HepG2 (cell line): ENCODE measurements around the gene FAM124A. TPM values are rescaled to one million over a fixed set of nuclear protein-coding genes. Genes with fewer than 3 reads are reported as not detected.

Experiments used
- ATAC-seq: fragments of 200-7000 bp; cut with Tn5 transposase; 3 replicates; pipeline ENCODE4 v1.9.1; 2020; ENCODE audit warnings: mild to moderate bottlenecking, moderate library complexity
- BruUV-seq: library from RNA; stranded (reverse); fragments of 400-500 nt; replicated peaks from 2 replicates; lab custom pipeline; 2021; lab: Mats Ljungman, UMichigan
- CTCF ChIA-PET: fragments of 300-600 bp; formaldehyde crosslinking; extraction: SDS; loops from one replicate; lab custom pipeline; 2021; ENCODE audit warnings: low total read pairs, inconsistent platforms, low intra/inter-chr PET ratio; lab: Yijun Ruan, JAX
- POLR2A ChIA-PET: fragments of 350-600 bp; sonication (Branson Sonifier 250); formaldehyde crosslinking; loops from one replicate; lab custom pipeline; 2020; ENCODE audit warnings: antibody characterized with exemption, inconsistent platforms; lab: Yijun Ruan, JAX
- DNase-seq: peaks from one replicate; pipeline ENCODE4 v3.0.0-alpha.2; 2015; ENCODE audit warnings: low spot score
- FAIRE-seq: peaks from 3 replicates; lab custom pipeline; 2011; peaks lifted over from hg19 to GRCh38; lab: Jason Lieb, UNC
- H2AFZ ChIP-seq: one replicate; pipeline ENCODE4 v1.6.1; 2011; ENCODE audit warnings: low read length, inconsistent platforms
- H3K27ac ChIP-seq: fragments of 300-600 bp; 3 replicates; pipeline ENCODE4 v1.8.0; 2011; ENCODE audit warnings: mixed run types, mild to moderate bottlenecking, mixed read lengths, low read length, inconsistent platforms; ENCODE audit not compliant: insufficient read depth; ENCODE audit errors: extremely low read length
- H3K27me3 ChIP-seq, 2 experiments: fragments of 200-600 bp in 1 of 2; 2 replicates in 1 of 2; 3 replicates in 1 of 2; pipeline versions ENCODE4 v1.6.0 to v1.8.0; 2011; ENCODE audit warnings: low read length in 2 of 2, mild to moderate bottlenecking in 2 of 2, moderate library complexity in 2 of 2, inconsistent platforms in 1 of 2; ENCODE audit not compliant: insufficient read depth in 2 of 2, control insufficient read depth in 1 of 2
- H3K36me3 ChIP-seq, 2 experiments: fragments of 200-600 bp in 1 of 2; replicated peaks in 1 of 2; 2 replicates in 1 of 2; 3 replicates in 1 of 2; pipeline versions ENCODE4 v1.5.1 to v1.8.0; 2011; ENCODE audit warnings: low read length in 2 of 2, inconsistent platforms in 1 of 2; ENCODE audit not compliant: insufficient read depth in 2 of 2, control insufficient read depth in 1 of 2
- H3K4me1 ChIP-seq: 2 replicates; pipeline ENCODE4 v1.5.1; 2012; ENCODE audit warnings: low read length, inconsistent platforms; ENCODE audit not compliant: insufficient read depth
- H3K4me2 ChIP-seq: 2 replicates; pipeline ENCODE4 v1.6.0; 2011; ENCODE audit warnings: low read depth, low read length, inconsistent platforms
- H3K4me3 ChIP-seq, 3 experiments: fragments of 200-600 bp in 1 of 3; sonication (generic), shearing (Covaris generic) in 1 of 3; replicated peaks in 1 of 3; 2 replicates each; pipeline ENCODE4 v1.5.1; 2011 to 2016; ENCODE audit warnings: low read length in 3 of 3, inconsistent platforms in 2 of 3, low read depth in 2 of 3, mild to moderate bottlenecking in 2 of 3, control low read depth in 1 of 3, mixed read lengths in 1 of 3; ENCODE audit not compliant: insufficient read depth in 1 of 3
- H3K79me2 ChIP-seq: one replicate; pipeline ENCODE4 v1.6.1; 2011; ENCODE audit warnings: low read length, inconsistent platforms; ENCODE audit not compliant: insufficient read depth
- H3K9ac ChIP-seq: 2 replicates; pipeline ENCODE4 v1.6.0; 2011; ENCODE audit warnings: mild to moderate bottlenecking, low read depth, low read length, inconsistent platforms; ENCODE audit not compliant: insufficient read depth
- H3K9me3 ChIP-seq: 2 replicates; pipeline ENCODE4 v1.5.1; 2012; ENCODE audit warnings: mild to moderate bottlenecking, low read length
- H4K20me1 ChIP-seq: 2 replicates; pipeline ENCODE4 v1.6.0; 2011; ENCODE audit warnings: inconsistent platforms, mild to moderate bottlenecking, low read length, moderate library complexity; ENCODE audit not compliant: insufficient read depth
- ATAD3A ChIP-seq: sonication (generic); formaldehyde crosslinking; IDR thresholded peaks from 2 replicates; pipeline ENCODE4 v1.4.0; 2020; ENCODE audit warnings: missing genetic modification reagents
- ATF7 ChIP-seq, 2 experiments: fragments of 450-650 bp in 1 of 2; sonication (generic) in 1 of 2; formaldehyde crosslinking in 1 of 2; IDR thresholded peaks; 2 replicates each; pipeline versions ENCODE4 v1.4.0 to v1.6.1; 2016 to 2020; ENCODE audit warnings: antibody characterized with exemption in 1 of 2, mild to moderate bottlenecking in 1 of 2, missing genetic modification reagents in 1 of 2
- CCDC6 ChIP-seq: sonication (generic); formaldehyde crosslinking; IDR thresholded peaks from 2 replicates; pipeline ENCODE4 v1.8.1; 2022; ENCODE audit warnings: mild to moderate bottlenecking, missing genetic modification reagents, moderate library complexity
- EHMT2 ChIP-seq: fragments of 200-600 bp; sonication (generic); IDR thresholded peaks from 2 replicates; pipeline ENCODE4 v1.7.0; 2017; ENCODE audit warnings: antibody characterized with exemption, low read depth, low read length, borderline replicate concordance
- HNRNPH1 ChIP-seq: fragments of 200-400 bp; formaldehyde crosslinking; optimal IDR thresholded peaks from 2 replicates; pipeline ENCODE3; 2017; ENCODE audit warnings: mild to moderate bottlenecking, low read depth, low read length
- NFKB2 ChIP-seq: sonication (generic); formaldehyde crosslinking; IDR thresholded peaks from 2 replicates; pipeline ENCODE4 v1.4.0; 2020; ENCODE audit warnings: missing genetic modification reagents, borderline replicate concordance
- RAD51 ChIP-seq: fragments of 450-650 bp; IDR thresholded peaks from 2 replicates; pipeline ENCODE4 v1.6.1; 2016; ENCODE audit warnings: borderline replicate concordance
- RBM22 ChIP-seq: fragments of 200-400 bp; formaldehyde crosslinking; optimal IDR thresholded peaks from 2 replicates; pipeline ENCODE3; 2017; ENCODE audit warnings: mild to moderate bottlenecking, low read length, moderate library complexity
- SATB2 ChIP-seq: sonication (generic); formaldehyde crosslinking; IDR thresholded peaks from 2 replicates; pipeline ENCODE4 v1.5.0; 2020; ENCODE audit warnings: missing genetic modification reagents
- TCF12 ChIP-seq, 2 experiments: fragments of 450-650 bp in 1 of 2; sonication (generic) in 1 of 2; formaldehyde crosslinking in 1 of 2; IDR thresholded peaks; 2 replicates each; pipeline versions ENCODE4 v1.6.1 to v1.8.0; 2017 to 2022; ENCODE audit warnings: antibody characterized with exemption in 1 of 2, mild to moderate bottlenecking in 1 of 2, missing genetic modification reagents in 1 of 2, moderate library complexity in 1 of 2
- TSC22D2 ChIP-seq: sonication (generic); formaldehyde crosslinking; IDR thresholded peaks from 2 replicates; pipeline ENCODE4 v1.5.1; 2020; ENCODE audit warnings: missing genetic modification reagents, mild to moderate bottlenecking, borderline replicate concordance
- ZNF20 ChIP-seq: sonication (generic); formaldehyde crosslinking; IDR thresholded peaks from 2 replicates; pipeline ENCODE4 v1.4.0; 2020; ENCODE audit warnings: mild to moderate bottlenecking, moderate library complexity, missing genetic modification reagents
- ZNF382 ChIP-seq: sonication (generic); formaldehyde crosslinking; IDR thresholded peaks from 2 replicates; pipeline ENCODE4 v1.5.0; 2020; ENCODE audit warnings: missing genetic modification reagents, mild to moderate bottlenecking, borderline replicate concordance
- ZNF567 ChIP-seq: sonication (generic); formaldehyde crosslinking; IDR thresholded peaks from 2 replicates; pipeline ENCODE4 v1.8.1; 2023; ENCODE audit warnings: mild to moderate bottlenecking, missing genetic modification reagents, borderline replicate concordance
- ZNF616 ChIP-seq: sonication (generic); formaldehyde crosslinking; IDR thresholded peaks from 2 replicates; pipeline ENCODE4 v1.5.0; 2020; ENCODE audit warnings: low read depth, mild to moderate bottlenecking, missing genetic modification reagents
- ZNF772 ChIP-seq: sonication (generic); formaldehyde crosslinking; IDR thresholded peaks from 2 replicates; pipeline ENCODE4 v1.5.0; 2020; ENCODE audit warnings: mild to moderate bottlenecking, missing genetic modification reagents
- in situ Hi-C: cut with HindIII; loops from 2 replicates; pipeline ENCODE4 v1.10.0; 2017; ENCODE audit warnings: low pct_unique_long_range_greater_than_20kb; ENCODE audit not compliant: extremely low pct_ligation_motif_present
- intact Hi-C: fragments of 100-400 bp; cut with micrococcal nuclease; formaldehyde crosslinking; loops from one replicate; pipeline ENCODE4 v1.10.0; 2022; ENCODE audit not compliant: unreplicated experiment
- polyA plus RNA-seq, 8 experiments: library from polyadenylated mRNA; depleted of rRNA in 3 of 8; stranded (reverse) in 7 of 8; unstranded in 1 of 8; fragments of >200 nt; fragmentation: Illumina TruSeq in 4 of 8; extraction: Trizol in 4 of 8; gene quantifications; 2 replicates each; pipeline versions ENCODE4 v1.2.1 to v1.2.3, GENCODE V29; 2011 to 2016; ENCODE audit warnings: low read depth in 4 of 8, missing spikeins in 1 of 8, mixed read lengths in 1 of 8; ENCODE audit not compliant: insufficient read depth in 1 of 8
- total RNA-seq, 5 experiments: library from RNA; depleted of rRNA; stranded (reverse); fragments of >200 nt; fragmentation: Illumina TruSeq; extraction: Trizol; gene quantifications; 2 replicates each; pipeline ENCODE4 v1.2.3, GENCODE V29; 2016; ENCODE audit warnings: low read depth in 1 of 5
- TF ChIP-seq, protein P1 (sequence below): sonication (generic); formaldehyde crosslinking; IDR thresholded peaks from 2 replicates; pipeline ENCODE4 v1.5.0; 2020; ENCODE audit warnings: mild to moderate bottlenecking, missing genetic modification reagents
- TF ChIP-seq, protein P2 (sequence below): sonication (generic); formaldehyde crosslinking; IDR thresholded peaks from 2 replicates; pipeline ENCODE4 v1.4.0; 2020; ENCODE audit warnings: mild to moderate bottlenecking, missing genetic modification reagents
- TF ChIP-seq, protein P3 (sequence below): sonication (generic); formaldehyde crosslinking; IDR thresholded peaks from 2 replicates; pipeline ENCODE4 v1.4.0; 2020; ENCODE audit warnings: missing genetic modification reagents, borderline replicate concordance

Gene FAM124A
- total and polyA plus RNA-seq, 2 of the 13 experiments (the other 11 are each of a cell fraction or from before 2014, with no cell fraction given): not detected

DNA sequence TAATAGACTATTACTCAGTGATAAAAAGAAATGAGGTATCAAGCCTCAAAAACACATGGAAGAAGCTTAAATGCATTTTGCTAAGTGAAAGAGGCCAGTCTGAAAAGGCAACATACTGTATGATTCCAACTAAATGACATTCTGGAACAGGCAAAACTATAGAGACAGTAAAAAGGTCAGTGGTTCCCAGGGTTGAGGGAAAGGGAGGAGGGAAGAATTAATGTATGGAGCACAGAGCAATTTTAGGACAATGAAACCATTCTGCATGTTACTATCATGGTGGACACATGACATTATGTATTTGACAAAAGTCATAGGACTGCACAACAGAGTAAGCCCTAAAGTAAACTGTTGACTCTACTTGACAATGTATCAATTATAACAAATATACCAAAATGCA, 111.6 kb downstream of the FAM124A start:
- no TSS peak for BruUV-seq
- no peak for DNase-seq
- ChIA-PET CTCF (no interaction called here), POLR2A (no interaction called here)
- TF ChIP-seq SATB2 (no peak), ZNF382 (CRISPR knock-in tag) (no peak), NFKB2 (CRISPR knock-in tag) (no peak), ZNF772 (no peak), HNRNPH1 (no peak), ZNF567 (no peak), ATF7 (IDR thresholded peaks at IDR 0.05) (no peak), ATF7 (CRISPR knock-in tag; IDR thresholded peaks at IDR 0.05) (no peak), CCDC6 (CRISPR knock-in tag) (no peak), TSC22D2 (no peak), TCF12 (IDR thresholded peaks at IDR 0.05) (no peak), TCF12 (CRISPR knock-in tag; IDR thresholded peaks at IDR 0.05) (no peak), EHMT2 (no peak), RAD51 (no peak), ATAD3A (CRISPR knock-in tag) (no peak), RBM22 (no peak), ZNF20 (CRISPR knock-in tag) (no peak), ZNF616 (no peak)
- TF ChIP-seq, protein P1, sequence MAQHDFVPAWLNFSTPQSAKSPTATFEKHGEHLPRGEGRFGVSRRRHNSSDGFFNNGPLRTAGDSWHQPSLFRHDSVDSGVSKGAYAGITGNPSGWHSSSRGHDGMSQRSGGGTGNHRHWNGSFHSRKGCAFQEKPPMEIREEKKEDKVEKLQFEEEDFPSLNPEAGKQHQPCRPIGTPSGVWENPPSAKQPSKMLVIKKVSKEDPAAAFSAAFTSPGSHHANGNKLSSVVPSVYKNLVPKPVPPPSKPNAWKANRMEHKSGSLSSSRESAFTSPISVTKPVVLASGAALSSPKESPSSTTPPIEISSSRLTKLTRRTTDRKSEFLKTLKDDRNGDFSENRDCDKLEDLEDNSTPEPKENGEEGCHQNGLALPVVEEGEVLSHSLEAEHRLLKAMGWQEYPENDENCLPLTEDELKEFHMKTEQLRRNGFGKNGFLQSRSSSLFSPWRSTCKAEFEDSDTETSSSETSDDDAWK (CRISPR knock-in tag): no peak
- TF ChIP-seq, protein P2, sequence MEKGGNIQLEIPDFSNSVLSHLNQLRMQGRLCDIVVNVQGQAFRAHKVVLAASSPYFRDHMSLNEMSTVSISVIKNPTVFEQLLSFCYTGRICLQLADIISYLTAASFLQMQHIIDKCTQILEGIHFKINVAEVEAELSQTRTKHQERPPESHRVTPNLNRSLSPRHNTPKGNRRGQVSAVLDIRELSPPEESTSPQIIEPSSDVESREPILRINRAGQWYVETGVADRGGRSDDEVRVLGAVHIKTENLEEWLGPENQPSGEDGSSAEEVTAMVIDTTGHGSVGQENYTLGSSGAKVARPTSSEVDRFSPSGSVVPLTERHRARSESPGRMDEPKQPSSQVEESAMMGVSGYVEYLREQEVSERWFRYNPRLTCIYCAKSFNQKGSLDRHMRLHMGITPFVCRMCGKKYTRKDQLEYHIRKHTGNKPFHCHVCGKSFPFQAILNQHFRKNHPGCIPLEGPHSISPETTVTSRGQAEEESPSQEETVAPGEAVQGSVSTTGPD (CRISPR knock-in tag): no peak
- TF ChIP-seq, protein P3, sequence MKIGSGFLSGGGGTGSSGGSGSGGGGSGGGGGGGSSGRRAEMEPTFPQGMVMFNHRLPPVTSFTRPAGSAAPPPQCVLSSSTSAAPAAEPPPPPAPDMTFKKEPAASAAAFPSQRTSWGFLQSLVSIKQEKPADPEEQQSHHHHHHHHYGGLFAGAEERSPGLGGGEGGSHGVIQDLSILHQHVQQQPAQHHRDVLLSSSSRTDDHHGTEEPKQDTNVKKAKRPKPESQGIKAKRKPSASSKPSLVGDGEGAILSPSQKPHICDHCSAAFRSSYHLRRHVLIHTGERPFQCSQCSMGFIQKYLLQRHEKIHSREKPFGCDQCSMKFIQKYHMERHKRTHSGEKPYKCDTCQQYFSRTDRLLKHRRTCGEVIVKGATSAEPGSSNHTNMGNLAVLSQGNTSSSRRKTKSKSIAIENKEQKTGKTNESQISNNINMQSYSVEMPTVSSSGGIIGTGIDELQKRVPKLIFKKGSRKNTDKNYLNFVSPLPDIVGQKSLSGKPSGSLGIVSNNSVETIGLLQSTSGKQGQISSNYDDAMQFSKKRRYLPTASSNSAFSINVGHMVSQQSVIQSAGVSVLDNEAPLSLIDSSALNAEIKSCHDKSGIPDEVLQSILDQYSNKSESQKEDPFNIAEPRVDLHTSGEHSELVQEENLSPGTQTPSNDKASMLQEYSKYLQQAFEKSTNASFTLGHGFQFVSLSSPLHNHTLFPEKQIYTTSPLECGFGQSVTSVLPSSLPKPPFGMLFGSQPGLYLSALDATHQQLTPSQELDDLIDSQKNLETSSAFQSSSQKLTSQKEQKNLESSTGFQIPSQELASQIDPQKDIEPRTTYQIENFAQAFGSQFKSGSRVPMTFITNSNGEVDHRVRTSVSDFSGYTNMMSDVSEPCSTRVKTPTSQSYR (CRISPR knock-in tag): no peak
- in situ Hi-C loops: no loop called here
- no peak for FAIRE-seq
- Histone ChIP-seq H3K4me3 (no peak overlapping the region), H3K9ac (no peak overlapping the region), H2AFZ (no peak overlapping the region), H3K4me1 (no peaks in the 10 kb centered on the region), H4K20me1 (no peaks in the 10 kb centered on the region), H3K79me2 (no peaks in the 10 kb centered on the region), H3K4me2 (no peak overlapping the region), H3K27me3 (no peaks in the 10 kb centered on the region), H3K9me3 (no peaks in the 10 kb centered on the region), H3K36me3 (no peaks in the 10 kb centered on the region), H3K27ac (no peak overlapping the region)
- no peak for ATAC-seq
- intact Hi-C loops: no loop called here
